ENCODE data around the gene ZCCHC17.
A peak's percentile ranks its signal among the peaks of the same experiment; 100 is the strongest.

ZCCHC17 gene

DNA sequence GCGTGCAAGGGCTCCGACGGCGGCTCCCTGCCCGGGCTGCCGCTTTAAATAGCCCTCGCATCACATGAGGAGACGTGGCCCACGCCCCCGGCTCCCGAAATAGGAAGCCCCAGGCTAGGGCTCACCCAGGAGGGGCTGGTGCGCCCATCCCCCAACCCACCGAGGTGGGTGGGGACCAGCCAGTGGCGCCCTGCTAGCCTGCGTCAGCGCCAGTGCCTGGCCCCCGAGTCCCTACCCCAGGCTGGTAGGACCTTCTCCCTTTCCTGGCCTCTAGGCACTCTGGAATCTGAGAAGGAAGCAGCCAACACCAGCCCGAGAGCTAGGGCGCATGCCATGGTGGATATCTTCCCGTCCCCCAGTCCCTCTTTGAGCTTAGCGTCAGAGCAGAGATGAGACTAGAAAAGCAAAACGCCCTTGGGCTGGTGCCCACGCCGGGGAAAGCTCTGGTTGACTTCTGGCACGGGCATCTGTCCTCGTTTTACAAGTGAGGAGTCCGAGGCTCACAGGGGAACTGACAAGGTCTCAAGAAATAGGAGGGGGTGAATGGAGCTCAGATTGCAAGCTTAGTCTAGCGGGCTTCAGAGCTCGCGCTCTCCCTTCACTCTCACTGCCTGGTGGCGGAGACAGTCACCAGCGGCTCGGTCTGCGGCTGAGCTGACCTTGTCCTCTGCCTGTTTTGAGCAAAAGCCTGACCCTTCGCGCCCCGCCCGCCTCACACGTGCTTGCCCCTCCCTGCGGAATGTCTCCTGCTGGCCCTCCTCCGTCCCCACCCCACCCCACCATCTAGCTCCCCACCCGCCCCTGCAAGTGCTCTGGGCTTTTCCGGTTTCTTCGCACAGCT is 76.4 kb downstream of the ZCCHC17 start, which contains the start of gene FABP3:
Gene FABP3 (minus strand): TSS at position 21 of the 841 bp plus-strand sequence. CDS start 62 bp downstream, outside the sequence.
- peak within 1 kb of the TSS; percentile 64 for H3K4me3 ChIP-seq (ENCODE audit: low read length)
- DNase-seq (ENCODE audit: low read depth), result peak; percentile 90
- TF ChIP-seq CTCF (conservative IDR thresholded peaks at IDR 0.05; ENCODE audit: low read depth, low read length), result peak; percentile 7

- no peak for TF ChIP-seq CTCF (conservative IDR thresholded peaks at IDR 0.05; ENCODE audit: low read depth, low read length)
- DNase-seq (ENCODE audit: low read depth), result no peak
- peak overlapping the region; percentile 26 for H3K4me3 ChIP-seq (ENCODE audit: low read length)
Measured at GRCh38 chr1:31373897-31374486, 77.2 kb downstream of the ZCCHC17 start.

- no peak for DNase-seq (ENCODE audit: low read depth)
Measured at GRCh38 chr1:31374511-31375196, 77.8 kb downstream of the ZCCHC17 start.

DNA sequence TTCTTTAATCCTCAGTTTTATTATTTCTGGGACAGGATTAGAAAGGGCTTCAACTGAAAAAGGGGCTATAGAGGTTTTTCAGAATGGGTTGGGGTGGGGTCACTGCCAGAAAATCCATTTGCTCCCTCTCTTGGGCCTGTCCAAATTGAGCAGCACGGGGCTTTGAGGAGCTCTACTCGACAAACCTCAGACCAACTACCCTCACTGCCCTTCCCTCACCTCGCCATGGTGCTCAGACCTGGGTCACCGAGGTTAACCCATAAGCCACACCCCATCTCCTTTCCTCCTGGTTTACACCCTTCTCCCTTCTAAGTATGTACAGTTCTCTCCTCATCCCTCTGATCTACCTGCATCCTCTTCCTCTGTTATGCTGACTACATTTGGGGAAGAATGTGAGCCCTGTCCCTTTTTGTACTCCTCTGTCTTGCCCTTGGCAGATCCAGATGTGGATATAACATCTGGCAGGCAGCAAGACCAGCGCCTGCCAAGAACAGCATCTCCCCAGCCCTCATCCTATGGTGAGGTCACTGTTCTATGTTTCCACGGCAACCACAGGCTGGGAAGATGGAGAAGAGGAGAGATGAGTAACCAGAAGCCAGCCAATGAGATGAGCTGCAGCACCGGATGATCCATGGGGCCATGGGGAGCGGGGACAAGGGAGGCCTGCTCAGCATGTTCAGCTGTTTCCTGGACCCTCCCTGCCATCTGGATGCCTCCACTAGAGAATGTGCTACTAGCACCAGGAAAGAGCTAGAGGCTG is 79.7 kb downstream of the ZCCHC17 start:
- DNase-seq (ENCODE audit: low read depth), result no peak
- TF ChIP-seq CTCF (conservative IDR thresholded peaks at IDR 0.05; ENCODE audit: low read depth, low read length), result no peak
- no peak overlapping the region for H3K4me3 ChIP-seq (ENCODE audit: low read length)

More at GRCh38 chr1:31374511-31375196, 77.8 kb downstream of the ZCCHC17 start:
- TF ChIP-seq CTCF (conservative IDR thresholded peaks at IDR 0.05; ENCODE audit: low read depth, low read length), result no peak
- H3K4me3 ChIP-seq (ENCODE audit: low read length), result no peak overlapping the region

DNA sequence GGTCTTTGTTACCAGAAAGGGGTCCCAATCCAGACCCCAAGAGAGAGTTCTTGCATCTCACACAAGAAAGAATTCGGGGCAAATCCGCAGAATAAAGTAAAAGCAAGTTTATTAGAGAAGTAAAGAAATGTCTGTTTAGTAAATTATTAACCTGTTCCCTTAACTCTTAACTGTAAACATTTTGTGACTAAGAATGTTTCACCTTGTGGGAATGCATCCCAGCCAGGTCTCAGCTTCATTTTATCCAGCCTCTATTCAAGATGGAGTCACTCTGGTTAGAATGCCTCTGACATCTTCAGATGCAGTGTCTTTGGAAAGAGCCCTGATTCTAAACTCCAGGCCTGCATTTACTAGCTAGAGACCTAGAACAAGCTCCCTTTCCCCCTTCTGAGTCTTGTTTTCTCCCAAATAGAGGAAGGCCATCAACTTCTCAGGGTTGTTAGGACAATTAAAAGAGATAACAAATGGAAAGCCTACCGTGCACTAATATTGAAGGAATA is 80.6 kb downstream of the ZCCHC17 start:
- no peak for TF ChIP-seq CTCF (conservative IDR thresholded peaks at IDR 0.05; ENCODE audit: low read depth, low read length)
- no peak for DNase-seq (ENCODE audit: low read depth)
- no peak overlapping the region for H3K4me3 ChIP-seq (ENCODE audit: low read length)

DNA sequence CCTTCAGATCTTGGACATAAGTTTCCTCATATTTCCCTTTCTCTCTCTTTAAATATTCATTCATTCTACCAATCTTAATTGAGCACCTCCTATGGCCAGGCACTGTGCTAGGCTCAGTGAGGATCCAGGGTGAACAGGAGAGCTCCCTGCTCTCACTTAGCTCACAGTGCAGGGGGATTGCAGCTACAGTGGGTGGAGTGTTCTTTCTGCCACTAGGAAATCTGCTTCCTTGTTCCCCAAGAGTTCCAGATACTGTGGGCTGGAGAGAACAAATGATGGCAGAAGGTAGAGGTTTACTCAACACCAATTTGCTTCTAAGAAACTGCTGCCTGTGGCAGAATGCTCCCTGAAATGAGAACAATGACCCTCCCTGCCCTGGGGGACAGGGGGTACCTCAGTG is 81.2 kb downstream of the ZCCHC17 start:
- no peak for DNase-seq (ENCODE audit: low read depth)
- no peak for TF ChIP-seq CTCF (conservative IDR thresholded peaks at IDR 0.05; ENCODE audit: low read depth, low read length)
- no peak overlapping the region for H3K4me3 ChIP-seq (ENCODE audit: low read length)

Measured in retinal pigment epithelial cell (primary cell).